Activated naive CD4-positive, alpha-beta T cell treated with anti-CD3 and anti-CD28 coated beads for 36 hours (primary cell): Measurements from ENCODE around the gene LRRC8C. TPM values are rescaled to one million over a fixed set of nuclear protein-coding genes. Genes with fewer than 3 reads are reported as not detected.

ENCODE experiments used
- CTCF ChIA-PET: fragments of 350-600 bp; sonication (Branson Sonifier 250); formaldehyde crosslinking; loops from one replicate; lab custom pipeline; 2021; ENCODE audit warnings: antibody characterized with exemption; lab: Charles Lee
- DNase-seq: peaks from one replicate; pipeline ENCODE4 v3.0.0-alpha.2; 2020
- H3K27ac Mint-ChIP-seq: one replicate; pipeline ENCODE4 v1.8.0; 2021; ENCODE audit warnings: mild to moderate bottlenecking, mixed read lengths
- H3K27me3 Mint-ChIP-seq: one replicate; pipeline ENCODE4 v1.8.0; 2021; ENCODE audit warnings: low read depth, mixed read lengths
- H3K36me3 Mint-ChIP-seq: one replicate; pipeline ENCODE4 v1.8.0; 2021; ENCODE audit warnings: low read depth, mixed read lengths
- H3K4me1 Mint-ChIP-seq: one replicate; pipeline ENCODE4 v1.8.0; 2021; ENCODE audit warnings: low read depth, mixed read lengths
- H3K4me3 Mint-ChIP-seq: one replicate; pipeline ENCODE4 v1.8.0; 2021; ENCODE audit warnings: mild to moderate bottlenecking, moderate library complexity, mixed read lengths
- H3K9me3 Mint-ChIP-seq: one replicate; pipeline ENCODE4 v1.8.0; 2021; ENCODE audit warnings: mixed read lengths
- intact Hi-C: fragments of 100-400 bp; cut with micrococcal nuclease; formaldehyde crosslinking; loops from one replicate; pipeline ENCODE4 v1.15.1; 2023
- total RNA-seq, 2 experiments: library from RNA; stranded (reverse); gene quantifications; one replicate each; pipeline ENCODE4 v1.2.3, GENCODE V29; 2021

The LRRC8C gene
- total RNA-seq, 2 experiments from 2014 or later: 13.6 TPM

DNA sequence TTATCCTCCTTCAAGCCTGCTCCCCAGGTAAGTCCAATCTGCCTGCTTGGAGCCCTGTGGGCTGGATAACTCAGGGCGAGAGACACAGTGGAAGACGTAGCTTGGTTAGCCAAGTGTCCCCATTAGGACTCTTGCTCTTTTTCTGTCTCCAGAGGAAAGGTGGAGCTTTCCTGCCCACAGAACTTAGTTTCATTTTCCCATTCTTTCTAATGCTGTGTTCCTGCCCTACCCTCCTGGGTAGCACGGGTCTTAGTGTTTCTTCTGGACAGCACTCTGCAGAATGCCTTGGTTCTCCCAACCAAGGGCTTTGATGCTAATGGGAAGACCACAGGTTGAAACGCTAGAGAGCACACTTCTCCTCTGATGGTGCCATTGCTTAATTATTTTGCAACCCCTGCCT lies 95.5 kb downstream of the LRRC8C start:
- Mint-ChIP-seq H3K36me3 (peaks cover 10% of the 10 kb centered on the region), H3K4me3 (no peak overlapping the region), H3K9me3 (peaks cover 1% of the 10 kb centered on the region), H3K4me1 (peaks cover 77% of the 10 kb centered on the region), H3K27ac (no peak overlapping the region), H3K27me3 (no peaks in the 10 kb centered on the region)
- CTCF ChIA-PET: interaction anchor here (3.0 kb wide), 1 partner anchor 35 kb away, joined by 12 read pairs; no protein-coding TSS in a partner anchor
- intact Hi-C loops: no loop called here
- no peak for DNase-seq

DNA sequence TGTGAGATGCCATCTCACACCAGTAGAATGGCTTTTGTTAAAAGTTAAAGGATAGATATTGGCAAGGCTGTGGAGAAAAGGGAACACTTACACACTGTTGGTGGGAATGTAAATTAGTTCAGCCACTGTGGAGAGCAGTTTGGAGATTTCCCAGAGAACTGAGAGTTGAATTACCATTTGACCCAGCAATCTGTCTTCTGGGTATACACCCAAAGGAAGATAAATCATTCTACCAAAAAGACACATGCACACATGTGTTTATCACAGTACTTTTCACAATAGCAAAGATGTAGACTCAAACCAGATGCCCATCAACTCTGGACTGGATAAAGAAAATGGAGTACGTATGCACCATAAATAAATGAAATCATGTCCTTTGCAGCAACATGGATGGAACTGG lies 99.3 kb downstream of the LRRC8C start:
- Mint-ChIP-seq H3K27ac (no peak overlapping the region), H3K4me1 (peaks cover 42% of the 10 kb centered on the region), H3K9me3 (peaks cover 1% of the 10 kb centered on the region), H3K27me3 (no peaks in the 10 kb centered on the region), H3K4me3 (no peak overlapping the region), H3K36me3 (peaks cover 5% of the 10 kb centered on the region)
- intact Hi-C loops: no loop called here
- CTCF ChIA-PET: interaction anchor here (0.6 to 1.3 kb wide), 2 partner anchors 25 to 30 kb away, joined by 3 to 4 read pairs; no protein-coding TSS in a partner anchor
- no peak for DNase-seq

DNA sequence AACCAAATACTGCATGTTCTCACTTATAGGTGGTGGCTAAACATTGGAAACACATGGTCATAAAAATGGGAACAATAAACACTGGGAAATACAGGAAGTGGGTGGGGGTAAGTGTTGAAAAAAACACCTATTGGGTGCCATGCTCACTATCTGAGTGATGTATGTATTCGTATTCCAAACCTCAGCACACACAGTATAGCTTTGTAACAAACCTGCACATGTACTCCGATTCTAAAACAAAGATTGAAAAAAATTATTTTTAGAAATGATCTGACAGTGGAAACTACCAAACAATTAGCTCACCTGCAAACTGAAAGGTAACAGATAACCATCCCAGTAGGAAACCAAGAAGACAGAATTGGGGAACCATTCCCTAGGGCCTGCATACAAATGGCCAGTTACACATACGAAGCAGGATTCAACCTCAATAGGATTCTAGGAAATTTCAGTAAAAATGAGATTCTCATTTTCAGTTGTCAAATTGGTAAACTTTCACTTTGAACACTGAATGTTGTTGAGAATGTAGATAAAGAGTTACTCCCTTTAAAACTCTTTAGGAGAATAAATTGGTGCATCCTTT lies 99.8 kb downstream of the LRRC8C start:
- Mint-ChIP-seq H3K36me3 (peaks cover 3% of the 10 kb centered on the region), H3K9me3 (peaks cover 1% of the 10 kb centered on the region), H3K27me3 (no peaks in the 10 kb centered on the region), H3K27ac (no peak overlapping the region), H3K4me1 (peaks cover 39% of the 10 kb centered on the region), H3K4me3 (no peak overlapping the region)
- no peak for DNase-seq
- CTCF ChIA-PET: interaction anchor here (0.6 to 1.3 kb wide), 3 partner anchors 24 to 70 kb away, joined by 3 to 4 read pairs (median 3); no protein-coding TSS in a partner anchor
- intact Hi-C loops: loop anchor here (1.0 kb wide), 1 partner anchor 7 kb away; no protein-coding TSS in a partner anchor

DNA sequence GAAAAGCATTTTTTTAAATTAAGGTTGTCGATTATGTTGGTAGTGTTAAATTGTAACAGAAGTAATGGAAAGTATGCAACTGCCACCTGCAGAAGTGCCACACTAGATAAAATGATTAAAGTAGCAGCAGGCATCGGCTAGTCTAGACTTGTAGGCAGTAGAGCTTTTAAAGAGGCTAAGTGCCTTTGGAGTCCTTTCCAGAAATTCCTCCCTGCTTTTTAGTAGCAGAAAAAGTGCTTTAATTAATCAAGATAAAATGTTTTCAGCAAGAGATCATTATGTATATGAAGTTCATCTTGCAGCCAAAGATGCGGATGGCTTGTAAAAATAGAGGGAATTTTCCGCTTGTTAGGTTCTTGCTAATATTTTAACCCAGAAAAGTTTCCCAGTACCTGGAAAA lies 100.8 kb downstream of the LRRC8C start:
- no peaks in the 10 kb centered on the region for H3K27me3 Mint-ChIP-seq
- H3K36me3 Mint-ChIP-seq: no peaks in the 10 kb centered on the region
- H3K27ac Mint-ChIP-seq: no peak overlapping the region
- intact Hi-C loops: loop anchor here (1.0 kb wide), 1 partner anchor 8 kb away; no protein-coding TSS in a partner anchor
- DNase-seq: no peak
- no peak overlapping the region for H3K4me3 Mint-ChIP-seq
- H3K9me3 Mint-ChIP-seq: no peaks in the 10 kb centered on the region
- CTCF ChIA-PET: interaction anchor here (1.3 kb wide), 1 partner anchor 29 kb away, joined by 4 read pairs; no protein-coding TSS in a partner anchor
- peaks cover 30% of the 10 kb centered on the region for H3K4me1 Mint-ChIP-seq

DNA sequence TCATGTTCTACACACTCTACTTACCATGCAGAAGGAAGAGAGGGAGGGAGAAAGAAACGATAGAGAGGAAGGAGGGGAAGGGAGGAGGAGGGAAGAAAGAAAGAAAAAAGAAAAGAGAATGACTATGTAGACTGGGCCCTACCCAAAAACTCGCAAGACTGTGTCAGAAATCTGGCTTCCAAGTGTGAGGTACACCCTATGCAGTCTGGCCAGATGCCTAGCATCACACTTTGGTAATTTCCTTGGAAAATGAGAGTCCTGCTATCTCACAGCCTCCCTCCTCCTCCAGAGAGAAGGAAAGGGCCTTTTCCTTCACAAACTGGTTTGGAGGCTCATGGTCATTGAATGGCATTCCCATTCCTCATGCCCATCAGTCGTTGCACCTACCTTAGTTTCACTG lies 101.5 kb downstream of the LRRC8C start:
- intact Hi-C loops: no loop called here
- H3K4me1 Mint-ChIP-seq: peaks cover 33% of the 10 kb centered on the region
- no peaks in the 10 kb centered on the region for H3K9me3 Mint-ChIP-seq
- H3K27ac Mint-ChIP-seq: no peak overlapping the region
- no peak overlapping the region for H3K4me3 Mint-ChIP-seq
- H3K27me3 Mint-ChIP-seq: no peaks in the 10 kb centered on the region
- no peak for DNase-seq
- H3K36me3 Mint-ChIP-seq: no peaks in the 10 kb centered on the region
- CTCF ChIA-PET: no interaction called here

DNA sequence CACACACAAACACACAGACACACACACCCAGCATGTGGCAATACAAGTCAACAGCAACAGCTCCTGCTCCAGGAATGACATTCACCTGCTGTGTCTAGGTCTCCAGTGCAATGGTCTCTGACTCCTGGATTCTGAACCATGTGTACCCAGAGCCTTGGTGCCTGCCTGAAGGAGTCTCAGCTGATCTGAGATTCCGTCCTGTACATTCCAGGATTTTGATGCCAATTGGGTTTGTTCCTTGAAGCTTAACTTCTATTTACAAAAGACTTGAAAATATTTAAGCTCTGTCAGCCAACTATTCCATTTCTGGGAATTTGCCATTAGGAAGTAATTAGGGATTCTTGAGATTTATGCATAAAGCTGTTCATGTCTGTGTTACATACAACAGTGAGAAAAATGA lies 102.6 kb downstream of the LRRC8C start:
- Mint-ChIP-seq H3K27ac (no peak overlapping the region), H3K36me3 (no peaks in the 10 kb centered on the region), H3K9me3 (no peaks in the 10 kb centered on the region), H3K27me3 (no peaks in the 10 kb centered on the region), H3K4me3 (no peak overlapping the region), H3K4me1 (peaks cover 43% of the 10 kb centered on the region)
- CTCF ChIA-PET: no interaction called here
- DNase-seq: no peak
- intact Hi-C loops: no loop called here

DNA sequence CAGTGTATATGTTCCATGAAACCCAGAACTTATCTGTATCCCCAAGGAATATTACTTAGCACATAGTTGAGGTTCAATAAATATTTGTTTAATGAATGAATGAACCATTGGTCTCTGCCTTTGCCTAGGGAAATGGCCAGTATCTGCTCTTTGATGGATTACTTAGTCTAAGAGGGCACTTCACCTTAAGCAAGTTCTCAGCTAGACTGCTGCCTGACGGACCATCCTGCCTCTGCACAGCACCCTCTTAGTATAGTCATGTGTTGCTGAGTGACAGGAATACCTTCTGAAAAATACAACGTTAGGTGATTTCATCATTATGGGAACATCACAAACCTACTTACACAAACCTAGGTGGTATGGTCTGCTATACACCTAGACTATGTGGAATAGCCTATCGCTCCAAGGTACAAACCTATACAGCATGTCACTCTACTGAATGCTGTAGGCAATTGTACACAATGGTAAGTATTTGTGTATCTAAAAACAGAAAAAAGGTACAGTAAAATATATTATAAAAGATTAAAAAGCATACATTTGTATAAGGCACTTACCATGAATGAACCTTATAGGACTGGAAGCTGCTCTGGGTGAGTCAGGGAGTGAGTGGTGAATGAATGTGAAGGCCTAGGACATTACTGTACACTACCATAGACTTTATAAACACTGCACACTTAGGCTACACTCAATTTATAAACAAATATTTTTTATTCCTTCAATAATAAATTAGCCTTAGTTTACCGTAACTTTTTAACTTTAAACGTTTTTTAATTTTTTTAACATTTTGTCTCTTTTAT lies 104.2 kb downstream of the LRRC8C start:
- intact Hi-C loops: no loop called here
- Mint-ChIP-seq H3K36me3 (no peaks in the 10 kb centered on the region), H3K27ac (no peak overlapping the region), H3K4me3 (no peak overlapping the region), H3K27me3 (no peaks in the 10 kb centered on the region), H3K4me1 (peaks cover 32% of the 10 kb centered on the region), H3K9me3 (no peaks in the 10 kb centered on the region)
- DNase-seq: no peak
- CTCF ChIA-PET: no interaction called here

DNA sequence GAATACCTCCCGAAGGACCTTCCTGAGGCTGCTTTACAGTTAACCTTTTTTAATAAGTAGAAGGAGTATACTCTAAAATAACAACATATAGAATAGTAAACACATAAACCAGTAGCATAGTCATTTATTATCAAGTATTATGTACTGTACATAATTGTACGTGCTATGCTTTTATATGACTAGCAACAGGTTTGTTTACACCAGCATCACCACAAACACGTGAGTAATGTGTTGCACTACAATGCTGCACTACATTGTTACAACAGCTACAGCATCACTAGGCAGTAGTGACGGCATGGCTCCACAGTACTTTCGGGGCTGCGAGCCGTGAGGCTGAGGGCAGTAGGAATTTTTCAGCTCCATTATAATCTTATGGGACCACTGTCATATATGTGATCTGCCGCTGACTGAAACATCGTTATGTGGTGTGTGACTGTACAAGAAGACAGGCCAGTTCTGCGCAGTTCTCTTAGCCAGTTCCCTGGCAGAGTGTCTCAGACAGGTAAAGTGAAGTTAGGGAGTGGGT lies 105.1 kb downstream of the LRRC8C start:
- Mint-ChIP-seq H3K36me3 (no peaks in the 10 kb centered on the region), H3K4me1 (peaks cover 23% of the 10 kb centered on the region), H3K27ac (no peak overlapping the region), H3K4me3 (no peak overlapping the region), H3K27me3 (no peaks in the 10 kb centered on the region), H3K9me3 (no peaks in the 10 kb centered on the region)
- CTCF ChIA-PET: no interaction called here
- no peak for DNase-seq
- intact Hi-C loops: loop anchor here (2.0 kb wide), 1 partner anchor 17 kb away; no protein-coding TSS in a partner anchor

DNA sequence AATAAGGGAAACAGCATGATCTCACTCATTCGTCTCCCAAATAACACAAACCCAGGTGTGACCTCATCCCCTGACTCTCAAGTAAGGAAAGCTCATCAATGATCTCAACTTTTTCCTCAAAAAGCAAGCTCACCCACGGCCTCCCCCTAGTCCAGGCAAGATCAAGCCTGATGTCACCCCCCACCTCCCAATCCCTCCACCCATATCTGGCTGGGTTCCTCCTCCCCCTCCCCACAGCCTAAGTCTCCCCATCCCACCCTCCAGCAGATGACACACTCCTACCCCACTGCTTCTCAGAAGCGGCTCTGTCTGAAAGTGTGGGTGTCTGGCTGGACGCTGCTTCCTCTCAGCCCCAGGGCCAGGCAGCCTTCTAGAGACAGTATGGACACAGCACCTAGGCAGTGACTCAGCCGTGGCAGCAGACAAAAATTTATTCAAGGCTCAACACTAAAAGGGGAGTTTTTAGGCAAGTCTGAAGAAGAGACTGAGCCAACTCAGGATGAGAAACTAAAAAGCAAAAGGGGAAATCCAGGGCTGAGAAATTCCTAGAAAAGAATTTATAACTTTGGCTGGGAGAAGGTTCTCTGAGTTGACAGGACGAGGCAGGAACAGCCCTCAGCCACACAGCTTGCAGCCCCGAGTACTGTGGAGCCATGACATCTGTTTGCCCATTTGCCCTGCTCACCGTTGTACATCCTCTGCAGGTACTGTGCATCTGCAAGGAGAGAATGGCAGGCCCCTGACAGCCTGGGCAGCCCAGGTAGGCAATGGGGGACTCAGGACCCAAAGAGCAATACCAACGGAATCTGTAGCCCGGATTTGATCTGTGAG lies 106.3 kb downstream of the LRRC8C start:
- Mint-ChIP-seq H3K4me1 (peaks cover 20% of the 10 kb centered on the region), H3K9me3 (no peaks in the 10 kb centered on the region), H3K36me3 (no peaks in the 10 kb centered on the region), H3K27me3 (no peaks in the 10 kb centered on the region), H3K27ac (peak overlapping the region; percentile 55), H3K4me3 (no peak overlapping the region)
- intact Hi-C loops: loop anchor here (1.0 to 2.0 kb wide), 3 partner anchors 15 to 20 kb away; no protein-coding TSS in a partner anchor
- peak; percentile 65 for DNase-seq
- CTCF ChIA-PET: interaction anchor here (0.8 kb wide), 1 partner anchor 79 kb away, joined by 3 read pairs; no protein-coding TSS in a partner anchor

DNA sequence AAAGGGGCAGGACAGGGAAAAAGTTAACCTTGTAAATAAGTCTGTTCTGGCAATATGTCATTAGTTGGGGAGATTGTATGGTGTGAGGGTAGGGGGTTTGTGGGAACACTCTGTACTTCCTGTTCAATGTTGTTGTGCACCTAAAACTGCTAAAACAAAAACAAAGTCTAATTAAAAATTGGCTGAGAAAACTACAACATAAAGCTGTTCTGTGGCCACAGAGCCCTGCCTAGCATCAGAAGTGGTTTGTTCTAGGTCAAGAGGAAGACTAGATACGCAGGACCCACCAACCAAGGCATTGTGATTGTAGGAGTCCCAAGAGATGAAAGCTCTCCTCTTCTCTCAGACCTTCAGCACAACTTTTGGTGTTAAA lies 106.9 kb downstream of the LRRC8C start:
- CTCF ChIA-PET: interaction anchor here (1.0 kb wide), 1 partner anchor 23 kb away, joined by 3 read pairs; no protein-coding TSS in a partner anchor
- Mint-ChIP-seq H3K9me3 (no peaks in the 10 kb centered on the region), H3K4me1 (peaks cover 20% of the 10 kb centered on the region), H3K4me3 (no peak overlapping the region), H3K27ac (no peak overlapping the region), H3K27me3 (no peaks in the 10 kb centered on the region), H3K36me3 (no peaks in the 10 kb centered on the region)
- intact Hi-C loops: loop anchor here (1.0 to 2.0 kb wide), 3 partner anchors 15 to 21 kb away; no protein-coding TSS in a partner anchor
- no peak for DNase-seq

DNA sequence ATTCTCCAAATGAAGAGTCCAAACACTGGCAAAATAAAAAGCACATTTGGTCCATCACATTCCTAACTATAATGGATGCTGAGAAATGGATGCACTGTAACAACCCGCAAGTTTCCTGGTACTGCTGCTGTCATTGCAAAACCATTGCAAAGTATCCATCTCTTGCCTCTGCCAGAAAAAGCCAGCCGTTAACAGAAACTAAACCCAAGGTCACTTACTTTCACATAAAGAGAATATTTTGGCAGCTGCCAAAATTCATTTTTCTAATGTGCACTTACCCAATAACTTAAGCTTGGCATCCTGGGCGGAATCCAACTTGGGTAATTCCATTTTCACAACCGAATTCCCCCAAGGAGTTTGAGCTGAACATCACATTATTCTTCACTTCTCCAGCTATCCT lies 110.9 kb downstream of the LRRC8C start:
- CTCF ChIA-PET: no interaction called here
- Mint-ChIP-seq H3K9me3 (no peaks in the 10 kb centered on the region), H3K4me3 (no peak overlapping the region), H3K27ac (no peak overlapping the region), H3K27me3 (no peaks in the 10 kb centered on the region), H3K4me1 (peaks cover 27% of the 10 kb centered on the region), H3K36me3 (no peaks in the 10 kb centered on the region)
- DNase-seq: no peak
- intact Hi-C loops: no loop called here
